ENCODE data around the gene OR52E6.

OR52E6 gene

GRCh38 chr11:5841797-5842196 lies at the start of gene OR52E6:
Gene OR52E6 (minus strand): TSS chr11:5841897. CDS start chr11:5841897, 0 bp downstream.
- in situ Hi-C loops (cut with HindIII; ENCODE audit: low sequenced_read_pairs) = no loop called here

DNA sequence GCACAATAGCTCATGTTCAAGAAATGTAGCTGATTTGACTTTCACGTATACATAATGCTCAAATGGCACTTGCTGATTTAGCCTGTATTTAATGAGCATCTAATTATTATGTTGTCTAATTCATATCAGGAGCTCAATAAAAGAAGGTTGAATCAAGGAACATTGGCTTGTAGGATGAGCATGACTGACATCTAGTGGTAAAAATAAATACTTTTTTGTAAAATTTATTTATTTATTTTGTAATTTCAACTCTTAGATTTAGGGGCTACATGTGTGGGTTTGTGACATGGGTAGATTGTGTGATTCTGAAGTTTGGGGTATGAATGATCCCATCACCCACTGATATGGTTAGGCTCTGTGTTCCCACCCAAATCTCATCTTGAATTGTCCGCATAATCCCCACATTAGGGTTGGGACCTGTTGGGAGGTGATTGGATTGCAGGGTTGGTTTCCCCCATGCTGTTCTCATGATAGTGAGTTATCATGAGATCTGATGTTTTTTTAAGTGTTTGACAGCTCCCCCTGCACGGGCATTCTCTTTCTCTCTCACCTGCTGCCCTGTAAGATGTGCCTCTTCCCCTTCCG lies 49.6 kb upstream of the OR52E6 start:
- in situ Hi-C loops (cut with HindIII; ENCODE audit: low sequenced_read_pairs) = no loop called here

DNA sequence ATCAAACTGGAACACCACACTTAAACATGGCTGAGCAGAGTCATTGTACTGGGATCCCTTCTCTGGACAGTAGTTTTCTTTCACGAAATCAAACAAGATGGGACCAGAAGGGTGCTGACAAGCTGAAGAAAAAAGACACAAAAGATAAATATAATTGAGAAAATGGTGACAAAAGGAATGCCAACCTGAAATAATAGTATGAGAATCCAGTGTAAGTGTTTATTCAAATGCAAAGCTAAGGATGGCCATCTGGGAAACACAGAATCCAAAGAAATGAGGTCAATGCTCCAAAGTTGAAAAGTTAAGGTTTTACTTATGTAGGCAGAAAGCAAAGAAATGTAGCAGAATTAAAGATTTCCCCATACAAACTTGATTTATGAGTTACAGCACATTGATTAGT lies 46.0 kb upstream of the OR52E6 start:
- in situ Hi-C loops (cut with HindIII; ENCODE audit: low sequenced_read_pairs) = no loop called here

- in situ Hi-C loops (cut with HindIII; ENCODE audit: low sequenced_read_pairs) = no loop called here
Measured at GRCh38 chr11:5887172-5887571, 45.5 kb upstream of the OR52E6 start.

- in situ Hi-C loops (cut with HindIII; ENCODE audit: low sequenced_read_pairs) = no loop called here
Measured at GRCh38 chr11:5881756-5882155, 40.1 kb upstream of the OR52E6 start.

- in situ Hi-C loops (cut with HindIII; ENCODE audit: low sequenced_read_pairs) = no loop called here
Measured at GRCh38 chr11:5880329-5880728, 38.6 kb upstream of the OR52E6 start, which contains the start of gene OR52E4. Gene OR52E4 (plus strand): TSS chr11:5880629. CDS start chr11:5884293, 3,664 bp downstream.

DNA sequence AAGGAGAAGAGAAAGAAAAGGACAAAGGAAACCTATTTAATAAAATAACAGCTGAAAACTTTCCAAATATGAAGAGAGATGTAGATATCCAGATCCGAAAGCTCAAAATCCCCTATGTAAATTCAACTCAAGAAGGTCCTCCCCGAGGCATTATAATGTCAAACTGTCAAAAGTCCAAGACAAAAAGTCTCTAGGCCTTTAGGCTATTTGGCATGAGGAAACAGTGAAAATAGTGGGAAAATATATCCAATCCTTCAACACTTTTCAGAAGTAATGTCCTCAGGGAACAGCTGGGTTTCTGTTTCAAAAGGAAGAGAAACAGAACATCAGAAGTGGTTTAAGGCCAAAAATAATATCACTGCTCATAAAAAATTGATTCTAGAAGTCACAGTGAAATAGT lies 36.9 kb upstream of the OR52E6 start:
- in situ Hi-C loops (cut with HindIII; ENCODE audit: low sequenced_read_pairs) = no loop called here

DNA sequence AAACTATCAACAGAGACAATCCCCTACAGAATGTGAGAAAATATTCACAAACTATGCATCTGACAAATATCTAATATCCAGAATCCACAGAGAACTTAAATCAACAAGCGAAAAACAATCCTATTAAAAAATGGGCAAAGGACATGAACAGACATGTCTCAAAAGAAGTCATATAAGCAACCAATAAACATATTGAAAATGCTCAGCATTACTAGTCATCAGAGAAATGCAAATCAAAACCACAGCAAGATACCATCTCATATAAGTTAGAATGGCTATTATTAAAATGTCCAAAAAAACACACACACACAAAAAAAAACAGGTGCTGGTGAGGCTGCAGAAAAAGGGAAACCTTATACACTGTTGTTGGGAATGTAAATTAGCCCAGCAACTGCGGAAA lies 24.1 kb upstream of the OR52E6 start:
- in situ Hi-C loops (cut with HindIII; ENCODE audit: low sequenced_read_pairs) = no loop called here

DNA sequence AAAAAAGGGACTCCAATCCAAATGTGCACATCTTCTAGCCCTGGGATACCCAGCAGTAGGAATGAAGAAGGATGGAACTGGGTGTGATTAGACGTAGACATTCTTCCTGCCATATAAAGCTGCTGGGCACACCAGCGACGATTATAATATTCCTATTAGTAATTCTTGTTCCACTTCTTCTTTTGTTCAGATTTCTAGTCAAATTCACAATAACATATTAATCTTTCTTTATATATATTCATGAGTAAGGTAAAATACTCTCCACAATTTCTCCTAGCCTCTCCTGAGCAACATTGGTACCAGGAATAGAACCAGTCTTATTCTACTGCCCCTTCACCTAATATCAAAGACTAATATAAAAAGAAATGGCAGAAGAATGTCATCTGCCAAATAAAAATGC lies 15.9 kb upstream of the OR52E6 start, which contains the start of gene OR52E8:
Gene OR52E8 (minus strand): TSS at position 101 of the 400 bp plus-strand sequence. CDS start 0 bp downstream, at position 101.
- in situ Hi-C loops (cut with HindIII; ENCODE audit: low sequenced_read_pairs) = no loop called here

GRCh38 chr11:5851002-5851401 lies 9.3 kb upstream of the OR52E6 start:
- in situ Hi-C loops (cut with HindIII; ENCODE audit: low sequenced_read_pairs) = no loop called here

- in situ Hi-C loops (cut with HindIII; ENCODE audit: low sequenced_read_pairs) = no loop called here
Measured at GRCh38 chr11:5847711-5848110, 6.0 kb upstream of the OR52E6 start.

DNA sequence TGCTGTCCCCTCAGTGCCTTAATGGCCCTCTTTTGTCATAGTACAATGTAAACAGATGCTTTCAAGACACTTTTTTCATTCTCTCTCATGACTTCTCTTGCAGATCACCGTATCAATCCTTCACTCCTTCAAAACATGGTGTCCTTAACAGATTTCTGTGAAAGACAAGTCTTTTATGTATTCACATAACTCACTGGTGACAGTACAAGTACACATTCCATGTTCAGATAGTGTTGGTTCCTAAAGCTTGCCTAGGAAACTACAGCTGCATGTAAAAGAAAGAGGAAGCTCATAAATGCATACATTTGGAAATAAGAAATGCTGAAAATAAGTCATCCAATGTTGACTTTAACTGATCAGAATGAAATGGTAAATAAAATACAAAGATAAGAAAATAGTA lies 5.0 kb upstream of the OR52E6 start:
- in situ Hi-C loops (cut with HindIII; ENCODE audit: low sequenced_read_pairs) = no loop called here

DNA sequence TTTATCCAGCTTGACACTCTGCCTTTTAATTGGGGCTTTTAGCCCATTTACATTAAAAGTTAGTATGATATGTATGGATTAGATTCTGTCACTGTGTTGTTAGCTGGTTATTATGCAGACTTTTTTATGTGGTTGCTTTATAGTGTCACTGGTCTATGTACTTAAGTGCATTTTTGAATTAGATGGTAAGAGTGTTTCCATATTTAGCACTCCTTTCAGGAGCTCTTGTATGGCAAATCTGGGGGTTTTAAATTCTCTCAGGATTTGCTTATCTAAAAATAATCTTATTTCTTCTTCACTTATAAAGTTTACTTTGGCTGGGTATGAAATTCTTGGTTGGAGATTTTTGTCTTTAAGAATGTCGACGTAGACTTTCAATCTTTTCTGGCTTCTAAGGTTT lies 4.0 kb downstream of the OR52E6 start:
- in situ Hi-C loops (cut with HindIII; ENCODE audit: low sequenced_read_pairs) = no loop called here

- in situ Hi-C loops (cut with HindIII; ENCODE audit: low sequenced_read_pairs) = no loop called here
Measured at GRCh38 chr11:5833446-5833845, 8.3 kb downstream of the OR52E6 start.

DNA sequence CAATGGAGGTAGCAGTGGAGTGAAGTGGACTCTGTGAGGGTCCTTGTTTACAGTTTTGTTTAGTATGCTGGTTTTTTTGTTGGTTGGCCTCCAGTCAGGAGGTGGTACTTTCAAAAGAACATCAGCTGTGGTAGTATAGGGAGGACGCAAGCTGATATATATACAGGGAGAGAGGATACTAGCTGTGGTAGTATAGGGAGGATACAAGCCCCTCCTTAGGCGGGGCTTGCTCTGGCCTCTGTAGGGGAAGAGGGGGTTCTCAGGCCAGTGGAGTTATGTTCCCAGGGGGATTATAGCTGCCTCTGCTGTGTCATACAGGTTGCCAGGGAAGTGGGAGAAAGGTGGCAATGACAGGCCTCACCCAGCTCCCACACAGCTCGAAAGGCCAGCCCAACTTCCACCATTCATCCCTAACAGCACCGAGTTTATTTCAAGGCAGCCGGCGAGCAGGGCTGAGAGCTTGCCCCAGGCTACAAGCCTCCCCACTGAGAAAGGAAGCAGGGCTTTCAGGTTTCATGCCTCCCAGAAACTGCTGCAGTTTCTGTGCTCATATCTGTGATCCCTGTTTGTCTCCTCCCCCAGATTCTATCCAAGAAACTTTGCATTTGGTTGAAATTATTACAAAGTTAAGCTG lies 10.4 kb downstream of the OR52E6 start:
- in situ Hi-C loops (cut with HindIII; ENCODE audit: low sequenced_read_pairs) = no loop called here

GRCh38 chr11:5818245-5818886 lies 23.3 kb downstream of the OR52E6 start:
- in situ Hi-C loops (cut with HindIII; ENCODE audit: low sequenced_read_pairs) = no loop called here

DNA sequence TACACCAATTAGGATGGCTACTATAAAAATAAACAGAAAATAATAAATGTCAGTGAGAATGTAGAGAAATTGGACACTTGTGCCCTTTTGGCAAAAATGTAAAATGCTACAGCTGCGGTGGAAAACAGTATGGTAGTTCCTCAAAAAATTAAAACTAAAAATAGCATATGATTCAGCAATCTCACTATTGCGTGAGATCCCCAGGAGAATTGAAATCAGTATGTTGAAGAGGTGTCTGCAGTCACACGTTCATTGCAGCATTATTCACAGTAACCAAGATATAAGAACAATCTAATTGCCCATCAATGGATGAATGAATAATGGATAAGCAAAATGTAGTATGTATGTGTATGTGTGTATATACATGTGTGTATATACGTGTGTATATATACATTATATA lies 26.2 kb downstream of the OR52E6 start:
- in situ Hi-C loops (cut with HindIII; ENCODE audit: low sequenced_read_pairs) = no loop called here

DNA sequence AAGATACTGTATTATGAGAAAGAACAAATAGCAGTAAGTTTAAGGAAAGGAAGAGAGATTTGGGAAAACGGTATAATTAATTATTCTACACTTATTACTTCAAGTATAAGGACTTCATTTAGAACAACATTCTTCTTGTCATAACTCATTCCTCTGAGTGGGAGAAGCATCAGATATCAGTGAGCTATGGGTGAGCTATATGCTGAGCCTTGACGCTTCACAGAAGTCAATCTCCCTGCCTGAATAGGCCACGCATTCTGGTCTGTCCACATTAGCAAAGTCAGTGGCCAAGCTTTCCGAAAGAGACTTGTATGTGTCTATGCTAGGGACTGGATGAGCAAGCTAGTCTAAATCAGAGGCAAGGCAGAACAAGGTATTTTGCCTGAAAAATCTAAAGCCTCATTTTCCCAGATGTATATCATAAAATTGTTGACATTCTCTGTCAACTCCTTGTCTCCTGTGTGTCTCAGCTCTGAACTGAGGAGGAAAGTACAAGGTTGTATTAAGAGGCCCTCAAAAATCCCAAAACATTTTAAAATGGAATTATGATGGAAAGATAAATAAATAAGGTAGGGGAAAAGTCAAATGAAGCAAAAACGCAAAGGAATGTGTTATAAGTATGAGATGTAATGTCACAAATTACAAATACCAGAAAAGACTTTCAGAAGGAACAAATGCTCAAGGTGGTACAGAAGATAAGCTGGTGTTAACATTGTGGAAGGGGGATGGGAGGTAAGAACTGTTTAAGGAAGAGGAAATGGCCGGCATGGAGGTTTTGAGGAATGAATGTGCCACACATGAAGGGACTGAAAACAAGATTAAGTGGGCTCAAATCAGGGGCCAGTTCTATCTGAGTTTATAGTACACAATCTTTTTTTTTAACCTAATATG lies 31.5 kb downstream of the OR52E6 start:
- in situ Hi-C loops (cut with HindIII; ENCODE audit: low sequenced_read_pairs) = no loop called here

- in situ Hi-C loops (cut with HindIII; ENCODE audit: low sequenced_read_pairs) = no loop called here
Measured at GRCh38 chr11:5809122-5809519, 32.6 kb downstream of the OR52E6 start.

- in situ Hi-C loops (cut with HindIII; ENCODE audit: low sequenced_read_pairs) = no loop called here
Measured at GRCh38 chr11:5808500-5809121, 33.1 kb downstream of the OR52E6 start, which contains the start of gene OR52N2. Gene OR52N2 (plus strand): TSS chr11:5808924. CDS start chr11:5820336, 11,412 bp downstream.

- in situ Hi-C loops (cut with HindIII; ENCODE audit: low sequenced_read_pairs) = no loop called here
Measured at GRCh38 chr11:5807580-5807979, 34.1 kb downstream of the OR52E6 start.

Data from endothelial cell of hepatic sinusoid (primary cell).